Measurements from ENCODE around the gene KRTAP10-10.

KRTAP10-10 gene

DNA sequence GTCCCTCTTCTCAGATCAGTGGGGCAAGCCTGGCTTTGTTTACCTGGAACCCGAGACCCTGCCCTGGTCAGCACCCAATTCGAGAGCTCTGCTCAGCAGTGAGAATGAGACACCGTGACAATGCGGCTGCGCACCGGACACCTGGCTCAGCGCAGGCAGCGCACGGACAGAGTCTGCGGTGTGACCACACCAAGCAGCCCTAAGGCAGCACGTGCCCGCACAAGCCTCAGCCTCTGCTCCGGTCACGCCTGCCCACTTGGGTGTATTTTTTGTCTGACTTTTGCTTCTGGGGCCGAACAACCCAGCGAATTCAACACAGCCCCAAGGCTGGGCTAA, 20.6 kb upstream of the KRTAP10-10 start:
- peaks cover 4% of the 10 kb centered on the region; the same call in 1 of the 2 replicates for H3K9me3 ChIP-seq (ENCODE audit: insufficient read depth, low read length)
- no peaks in the 10 kb centered on the region for H3K79me2 ChIP-seq (ENCODE audit: low read length)
- no peak overlapping the region for H3K4me2 ChIP-seq (ENCODE audit: low read length)
- TF ChIP-seq, protein P1, sequence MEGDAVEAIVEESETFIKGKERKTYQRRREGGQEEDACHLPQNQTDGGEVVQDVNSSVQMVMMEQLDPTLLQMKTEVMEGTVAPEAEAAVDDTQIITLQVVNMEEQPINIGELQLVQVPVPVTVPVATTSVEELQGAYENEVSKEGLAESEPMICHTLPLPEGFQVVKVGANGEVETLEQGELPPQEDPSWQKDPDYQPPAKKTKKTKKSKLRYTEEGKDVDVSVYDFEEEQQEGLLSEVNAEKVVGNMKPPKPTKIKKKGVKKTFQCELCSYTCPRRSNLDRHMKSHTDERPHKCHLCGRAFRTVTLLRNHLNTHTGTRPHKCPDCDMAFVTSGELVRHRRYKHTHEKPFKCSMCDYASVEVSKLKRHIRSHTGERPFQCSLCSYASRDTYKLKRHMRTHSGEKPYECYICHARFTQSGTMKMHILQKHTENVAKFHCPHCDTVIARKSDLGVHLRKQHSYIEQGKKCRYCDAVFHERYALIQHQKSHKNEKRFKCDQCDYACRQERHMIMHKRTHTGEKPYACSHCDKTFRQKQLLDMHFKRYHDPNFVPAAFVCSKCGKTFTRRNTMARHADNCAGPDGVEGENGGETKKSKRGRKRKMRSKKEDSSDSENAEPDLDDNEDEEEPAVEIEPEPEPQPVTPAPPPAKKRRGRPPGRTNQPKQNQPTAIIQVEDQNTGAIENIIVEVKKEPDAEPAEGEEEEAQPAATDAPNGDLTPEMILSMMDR (IDR thresholded peaks at IDR 0.05; ENCODE audit: low read depth, low read length) = no peak
- H3K36me3 ChIP-seq (replicated peaks; ENCODE audit: low read depth, low read length) = no peaks in the 10 kb centered on the region
- no peak overlapping the region for H3K4me3 ChIP-seq (ENCODE audit: low read length)
- no peaks in the 10 kb centered on the region for H3K4me1 ChIP-seq (ENCODE audit: low read length)
- H3K27ac ChIP-seq (ENCODE audit: low read length) = no peak overlapping the region
- no peaks in the 10 kb centered on the region for H3K27me3 ChIP-seq (ENCODE audit: low read depth, low read length)
- no peak overlapping the region for H2AFZ ChIP-seq (ENCODE audit: low read depth, low read length)
- H3K9ac ChIP-seq (ENCODE audit: low read length) = no peak overlapping the region
- H4K20me1 ChIP-seq (ENCODE audit: insufficient read depth, low read length) = no peaks in the 10 kb centered on the region

DNA sequence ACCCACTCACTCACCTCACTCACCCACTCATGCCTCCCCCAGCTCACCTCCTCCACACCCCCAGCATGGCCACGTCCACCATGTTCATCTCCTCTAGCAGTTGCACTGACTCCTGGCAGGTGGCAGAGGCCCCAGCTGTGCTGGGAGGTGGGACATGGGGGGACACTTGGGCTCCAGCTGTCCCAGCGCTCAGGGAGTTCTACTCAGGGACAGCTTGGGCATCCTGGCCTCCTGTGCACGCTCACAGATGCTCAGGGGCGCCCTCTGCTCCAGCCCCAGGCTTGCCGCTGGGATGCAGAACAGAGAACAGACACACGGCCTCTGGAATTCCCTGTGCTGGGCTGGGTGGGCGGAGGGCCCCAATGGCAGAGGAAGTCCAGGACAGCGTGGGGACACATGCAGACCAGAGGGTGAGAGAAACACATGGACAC, 20.1 kb upstream of the KRTAP10-10 start:
- Histone ChIP-seq H3K4me1 (ENCODE audit: low read length) (no peaks in the 10 kb centered on the region), H4K20me1 (ENCODE audit: insufficient read depth, low read length) (no peaks in the 10 kb centered on the region), H3K27ac (ENCODE audit: low read length) (no peak overlapping the region), H3K79me2 (ENCODE audit: low read length) (no peaks in the 10 kb centered on the region), H3K4me3 (ENCODE audit: low read length) (no peak overlapping the region), H3K9me3 (ENCODE audit: insufficient read depth, low read length) (peaks cover 4% of the 10 kb centered on the region; the same call in 1 of the 2 replicates), H3K36me3 (replicated peaks; ENCODE audit: low read depth, low read length) (no peaks in the 10 kb centered on the region), H2AFZ (ENCODE audit: low read depth, low read length) (no peak overlapping the region), H3K4me2 (ENCODE audit: low read length) (no peak overlapping the region), H3K27me3 (ENCODE audit: low read depth, low read length) (no peaks in the 10 kb centered on the region), H3K9ac (ENCODE audit: low read length) (no peak overlapping the region)
- no peak for TF ChIP-seq EZH2phosphoT487 (IDR thresholded peaks at IDR 0.05; ENCODE audit: low read depth)
- TF ChIP-seq, protein P1 (IDR thresholded peaks at IDR 0.05; ENCODE audit: low read depth, low read length) = no peak

DNA sequence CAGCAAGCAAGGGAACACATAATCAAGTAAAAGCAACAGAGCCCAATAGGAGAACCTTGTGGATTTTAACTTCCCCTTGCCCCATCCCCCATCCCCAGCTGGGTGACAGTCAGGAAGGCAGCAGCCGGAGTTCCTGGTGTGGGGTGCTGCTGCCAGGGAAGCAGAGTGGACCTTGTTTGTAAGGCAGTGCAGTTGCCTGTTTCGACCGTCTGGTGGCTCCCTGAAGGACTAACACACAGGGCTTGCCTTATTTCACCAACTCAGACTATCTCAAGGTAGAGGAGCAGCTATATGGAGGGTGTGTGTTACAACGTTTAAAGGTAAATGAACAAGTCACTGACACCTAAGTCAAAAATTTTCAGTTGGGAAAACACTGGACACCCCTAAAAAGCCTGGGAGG, 18.7 kb upstream of the KRTAP10-10 start:
- Histone ChIP-seq H3K9ac (ENCODE audit: low read length) (no peak overlapping the region), H3K79me2 (ENCODE audit: low read length) (no peaks in the 10 kb centered on the region), H3K4me3 (ENCODE audit: low read length) (no peak overlapping the region), H4K20me1 (ENCODE audit: insufficient read depth, low read length) (no peaks in the 10 kb centered on the region), H3K4me1 (ENCODE audit: low read length) (no peaks in the 10 kb centered on the region), H3K4me2 (ENCODE audit: low read length) (no peak overlapping the region), H2AFZ (ENCODE audit: low read depth, low read length) (no peak overlapping the region), H3K9me3 (ENCODE audit: insufficient read depth, low read length) (peaks cover 4% of the 10 kb centered on the region; the same call in 1 of the 2 replicates), H3K36me3 (replicated peaks; ENCODE audit: low read depth, low read length) (no peaks in the 10 kb centered on the region), H3K27ac (ENCODE audit: low read length) (no peak overlapping the region), H3K27me3 (ENCODE audit: low read depth, low read length) (no peaks in the 10 kb centered on the region)
- no peak for TF ChIP-seq EZH2phosphoT487 (IDR thresholded peaks at IDR 0.05; ENCODE audit: low read depth)
- TF ChIP-seq, protein P1 (IDR thresholded peaks at IDR 0.05; ENCODE audit: low read depth, low read length) = no peak

DNA sequence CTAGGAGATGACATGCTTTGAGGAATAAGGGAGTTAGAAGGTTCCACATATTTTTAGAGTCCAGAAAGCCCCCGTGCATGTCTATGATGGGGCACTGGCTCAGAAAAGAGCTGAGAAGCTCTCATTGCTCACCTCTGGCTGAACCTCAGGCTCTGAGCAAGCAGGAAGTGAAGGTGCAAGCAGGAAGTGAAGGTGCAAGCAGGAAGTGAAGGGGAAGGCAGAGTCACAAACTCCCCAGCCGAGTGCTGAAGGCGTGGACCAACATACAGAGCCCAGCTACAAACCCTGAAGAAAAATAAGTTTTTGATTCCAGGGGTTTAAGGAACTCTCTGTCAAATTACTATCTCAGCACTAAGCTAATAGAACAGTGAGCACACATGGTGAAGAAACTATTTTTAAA, 18.2 kb upstream of the KRTAP10-10 start:
- H3K27ac ChIP-seq (ENCODE audit: low read length) = no peak overlapping the region
- no peaks in the 10 kb centered on the region for H4K20me1 ChIP-seq (ENCODE audit: insufficient read depth, low read length)
- no peak for TF ChIP-seq EZH2phosphoT487 (IDR thresholded peaks at IDR 0.05; ENCODE audit: low read depth)
- TF ChIP-seq, protein P1 (IDR thresholded peaks at IDR 0.05; ENCODE audit: low read depth, low read length) = no peak
- H2AFZ ChIP-seq (ENCODE audit: low read depth, low read length) = peak overlapping the region; percentile 31; the same call in 1 of the 2 replicates
- no peak overlapping the region for H3K9ac ChIP-seq (ENCODE audit: low read length)
- H3K4me1 ChIP-seq (ENCODE audit: low read length) = no peaks in the 10 kb centered on the region
- H3K4me3 ChIP-seq (ENCODE audit: low read length) = no peak overlapping the region
- H3K79me2 ChIP-seq (ENCODE audit: low read length) = no peaks in the 10 kb centered on the region
- H3K36me3 ChIP-seq (replicated peaks; ENCODE audit: low read depth, low read length) = no peaks in the 10 kb centered on the region
- H3K27me3 ChIP-seq (ENCODE audit: low read depth, low read length) = no peaks in the 10 kb centered on the region
- no peak overlapping the region for H3K4me2 ChIP-seq (ENCODE audit: low read length)
- peaks cover 4% of the 10 kb centered on the region; the same call in 1 of the 2 replicates for H3K9me3 ChIP-seq (ENCODE audit: insufficient read depth, low read length)

All from OCI-LY3 (cell line).